Epithelial cell of esophagus (primary cell): Measurements from ENCODE around the gene ZNF488.

Source experiments
- DNase-seq: peaks from one replicate; pipeline ENCODE4 v3.0.0; 2010; ENCODE audit warnings: low read depth
- H3K4me3 ChIP-seq: 2 replicates; pipeline ENCODE4 v1.5.1; 2011; ENCODE audit warnings: mild to moderate bottlenecking, low read length, control low read depth
- TF ChIP-seq, protein P1 (sequence below): IDR thresholded peaks from 2 replicates; pipeline ENCODE4 v1.5.1; 2011; ENCODE audit warnings: low read depth, mild to moderate bottlenecking, low read length, control low read depth, inconsistent platforms; ENCODE audit not compliant: insufficient read depth; ENCODE audit errors: missing control alignments

Gene ZNF488

GRCh38 chr10:47359101-47359500, 25.0 kb downstream of the ZNF488 start:
- DNase-seq, result no peak
- TF ChIP-seq, protein P1, sequence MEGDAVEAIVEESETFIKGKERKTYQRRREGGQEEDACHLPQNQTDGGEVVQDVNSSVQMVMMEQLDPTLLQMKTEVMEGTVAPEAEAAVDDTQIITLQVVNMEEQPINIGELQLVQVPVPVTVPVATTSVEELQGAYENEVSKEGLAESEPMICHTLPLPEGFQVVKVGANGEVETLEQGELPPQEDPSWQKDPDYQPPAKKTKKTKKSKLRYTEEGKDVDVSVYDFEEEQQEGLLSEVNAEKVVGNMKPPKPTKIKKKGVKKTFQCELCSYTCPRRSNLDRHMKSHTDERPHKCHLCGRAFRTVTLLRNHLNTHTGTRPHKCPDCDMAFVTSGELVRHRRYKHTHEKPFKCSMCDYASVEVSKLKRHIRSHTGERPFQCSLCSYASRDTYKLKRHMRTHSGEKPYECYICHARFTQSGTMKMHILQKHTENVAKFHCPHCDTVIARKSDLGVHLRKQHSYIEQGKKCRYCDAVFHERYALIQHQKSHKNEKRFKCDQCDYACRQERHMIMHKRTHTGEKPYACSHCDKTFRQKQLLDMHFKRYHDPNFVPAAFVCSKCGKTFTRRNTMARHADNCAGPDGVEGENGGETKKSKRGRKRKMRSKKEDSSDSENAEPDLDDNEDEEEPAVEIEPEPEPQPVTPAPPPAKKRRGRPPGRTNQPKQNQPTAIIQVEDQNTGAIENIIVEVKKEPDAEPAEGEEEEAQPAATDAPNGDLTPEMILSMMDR, result no peak
- H3K4me3 ChIP-seq, result no peak overlapping the region

DNA sequence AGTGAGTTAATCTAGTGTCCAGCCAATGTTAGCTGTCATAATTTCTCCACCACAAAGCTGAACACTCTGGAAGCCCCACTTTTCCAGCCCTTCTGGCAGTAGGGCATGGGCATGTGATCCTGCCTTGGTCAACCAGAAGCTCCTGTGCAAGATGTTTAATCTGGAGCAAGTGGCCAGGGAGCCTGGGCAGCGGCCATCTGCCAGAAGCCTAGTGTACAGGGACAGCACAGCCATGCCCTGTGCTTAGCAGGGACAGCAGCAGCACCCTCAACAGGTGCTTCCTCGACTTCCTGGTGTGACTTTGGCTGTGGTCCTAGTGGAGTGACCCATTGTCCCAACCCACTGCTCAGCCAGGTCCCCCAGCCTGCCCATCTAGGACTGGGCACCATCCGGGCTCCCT, 25.6 kb downstream of the ZNF488 start:
- DNase-seq, result no peak
- H3K4me3 ChIP-seq, result no peak overlapping the region
- TF ChIP-seq, protein P1, result no peak

- H3K4me3 ChIP-seq, result no peak overlapping the region
- no peak for DNase-seq
- TF ChIP-seq, protein P1, result no peak
Measured at GRCh38 chr10:47357911-47358310, 26.2 kb downstream of the ZNF488 start.

GRCh38 chr10:47357131-47357582, 26.9 kb downstream of the ZNF488 start:
- TF ChIP-seq, protein P1, result no peak
- DNase-seq, result no peak
- no peak overlapping the region for H3K4me3 ChIP-seq

DNA sequence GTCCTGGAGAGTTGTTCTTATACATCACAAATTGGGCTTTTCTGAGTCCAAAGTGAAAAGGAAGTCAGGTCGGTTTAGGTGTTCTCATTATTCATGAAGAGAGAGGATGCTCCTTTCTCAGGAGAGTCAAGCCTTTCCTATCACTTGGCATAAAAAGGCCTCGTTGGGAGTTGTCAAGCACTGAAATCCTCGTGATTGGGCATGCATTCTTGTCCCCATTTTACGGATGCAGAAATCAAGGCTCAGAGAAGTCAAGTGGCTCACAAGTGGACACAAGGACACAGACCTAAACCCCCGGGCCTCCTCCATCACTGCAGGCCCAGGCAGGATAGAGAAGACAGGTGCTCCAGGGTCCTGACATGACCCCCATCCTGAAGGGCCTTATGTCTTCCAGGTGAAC, 27.4 kb downstream of the ZNF488 start:
- TF ChIP-seq, protein P1, result no peak
- no peak for DNase-seq
- no peak overlapping the region for H3K4me3 ChIP-seq

DNA sequence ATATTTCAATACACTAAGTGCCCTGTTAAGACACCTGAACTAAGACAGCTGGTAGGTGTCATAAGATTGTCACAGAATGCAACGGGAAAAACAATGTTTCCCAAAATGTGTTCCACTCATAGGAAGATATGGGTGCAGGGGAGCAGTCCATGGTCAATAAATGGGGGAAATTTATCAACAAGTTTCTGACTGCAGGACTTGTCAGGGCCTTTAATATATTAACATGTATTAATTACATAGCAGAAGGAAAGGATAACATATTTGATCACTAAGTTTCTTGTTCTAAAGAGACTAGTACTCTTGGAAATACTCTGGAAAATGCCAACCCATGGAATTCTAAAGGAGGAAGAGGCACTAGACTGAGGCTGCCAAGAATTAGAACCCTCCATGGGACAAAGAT, 29.2 kb downstream of the ZNF488 start:
- H3K4me3 ChIP-seq, result no peak overlapping the region
- TF ChIP-seq, protein P1, result no peak
- no peak for DNase-seq

DNA sequence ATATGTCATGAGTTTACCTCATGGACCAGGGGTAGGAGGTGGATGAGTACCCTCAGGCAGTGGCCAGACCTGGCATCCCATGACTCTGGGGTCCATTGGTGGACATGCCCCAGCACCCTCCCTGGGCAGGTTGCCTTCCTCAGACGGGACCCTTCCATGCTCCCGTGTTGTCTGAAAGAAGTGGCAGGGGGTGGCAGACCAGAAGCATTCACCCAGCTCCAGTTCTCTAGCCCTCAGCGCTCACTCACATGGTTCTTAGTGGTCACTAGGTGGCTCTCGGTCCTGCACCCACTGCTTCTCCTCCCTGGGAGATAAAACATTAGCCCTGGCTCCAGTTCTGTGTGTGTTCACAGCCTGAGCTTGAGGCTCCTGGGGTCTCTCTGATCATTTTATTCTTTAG, 29.9 kb downstream of the ZNF488 start:
- no peak for DNase-seq
- TF ChIP-seq, protein P1, result peak; percentile 23
- no peak overlapping the region for H3K4me3 ChIP-seq
